AG04449 (cell line): ENCODE data around the gene ZSWIM7.
A peak's percentile ranks its signal among the peaks of the same experiment; 100 is the strongest.

ENCODE experiments used
- CTCF ChIA-PET: fragments of 350-600 bp; formaldehyde crosslinking; extraction: SDS; loops from one replicate; lab custom pipeline; 2021; ENCODE audit warnings: antibody characterized with exemption; lab: Yijun Ruan, JAX
- POLR2A ChIA-PET: fragments of 400-600, 350-600 bp; formaldehyde crosslinking; extraction: SDS; loops from one replicate; lab custom pipeline; 2020; ENCODE audit warnings: antibody characterized with exemption, inconsistent platforms; lab: Yijun Ruan, JAX
- DNase-seq: peaks from one replicate; pipeline ENCODE4 v3.0.0-alpha.2; 2010; ENCODE audit warnings: low read depth, low spot score
- H3K4me3 ChIP-seq: 2 replicates; pipeline ENCODE4 v1.5.1; 2011; ENCODE audit warnings: low read depth, mild to moderate bottlenecking, control low read depth, low read length
- CTCF ChIP-seq: IDR thresholded peaks from one replicate; pipeline ENCODE4 v1.5.1; 2011; ENCODE audit warnings: mild to moderate bottlenecking, moderate library complexity, low read length, control low read depth, inconsistent platforms; ENCODE audit not compliant: insufficient read depth; ENCODE audit errors: missing control alignments

Gene ZSWIM7

GRCh38 chr17:16023881-16024280, 24.4 kb upstream of the ZSWIM7 start:
- no peak for DNase-seq
- ChIA-PET POLR2A (interaction anchor here (0.6 kb wide), 1 partner anchor 10 kb away, joined by 3 read pairs; no protein-coding TSS in a partner anchor), CTCF (interaction anchor here (1.1 to 3.1 kb wide), 2 partner anchors 10 to 14 kb away, joined by 3 to 19 read pairs; no protein-coding TSS in a partner anchor)
- no peak for TF ChIP-seq CTCF
- no peak overlapping the region for H3K4me3 ChIP-seq

GRCh38 chr17:16019347-16019746, 19.8 kb upstream of the ZSWIM7 start:
- TF ChIP-seq CTCF: no peak
- no peak overlapping the region for H3K4me3 ChIP-seq
- ChIA-PET CTCF (no interaction called here), POLR2A (interaction anchor here (0.6 kb wide), 1 partner anchor 347 kb away, joined by 6 read pairs; no protein-coding TSS in a partner anchor)
- no peak for DNase-seq

- CTCF ChIA-PET: interaction anchor here (1.0 to 3.5 kb wide), 8 partner anchors 9 to 185 kb away, joined by 3 to 19 read pairs (median 10); partner anchors contain the start of genes TTC19 and ZSWIM7
- TF ChIP-seq CTCF: peak; percentile 53
- POLR2A ChIA-PET: no interaction called here
- DNase-seq: peak; percentile 23
- H3K4me3 ChIP-seq: no peak overlapping the region
Observed at GRCh38 chr17:16013943-16014407, 14.5 kb upstream of the ZSWIM7 start.

GRCh38 chr17:16007439-16007838, 7.9 kb upstream of the ZSWIM7 start:
- no peak for TF ChIP-seq CTCF
- POLR2A ChIA-PET: no interaction called here
- CTCF ChIA-PET: interaction anchor here (0.6 kb wide), 1 partner anchor 8 kb away, joined by 3 read pairs; the partner anchor contains the start of gene ZSWIM7
- DNase-seq: no peak
- no peak overlapping the region for H3K4me3 ChIP-seq

- TF ChIP-seq CTCF: no peak
- no peak overlapping the region for H3K4me3 ChIP-seq
- no peak for DNase-seq
- ChIA-PET POLR2A (no interaction called here), CTCF (interaction anchor here (1.0 to 2.3 kb wide), 5 partner anchors 7 to 177 kb away, joined by 3 to 16 read pairs (median 4); partner anchors contain the start of gene ADORA2B)
Observed at GRCh38 chr17:16005636-16006035, 6.1 kb upstream of the ZSWIM7 start.

- H3K4me3 ChIP-seq: no peak overlapping the region
- CTCF ChIA-PET: interaction anchor here (1.7 to 3.0 kb wide), 3 partner anchors 9 to 11 kb away, joined by 7 to 19 read pairs (median 16); no protein-coding TSS in a partner anchor
- no peak for DNase-seq
- TF ChIP-seq CTCF: no peak
- POLR2A ChIA-PET: no interaction called here
Observed at GRCh38 chr17:16003841-16004240, 4.3 kb upstream of the ZSWIM7 start.
